Trophoblast cell (in vitro differentiated cells and primary cell): ENCODE results near the gene COBL.

Source experiments
- DNase-seq, 2 donors: peaks; one replicate each; pipeline ENCODE4 v3.0.0-alpha.2; 2016
- H2AFZ ChIP-seq: 2 replicates; pipeline ENCODE4 v1.6.1; 2013; ENCODE audit warnings: low read length, moderate library complexity, mild to moderate bottlenecking; ENCODE audit not compliant: insufficient read depth, poor library complexity
- H2AK5ac ChIP-seq: 2 replicates; pipeline ENCODE4 v1.6.1; 2013; ENCODE audit warnings: mild to moderate bottlenecking, low read length
- H2BK120ac ChIP-seq: 2 replicates; pipeline ENCODE4 v1.6.1; 2013; ENCODE audit warnings: low read length, mild to moderate bottlenecking, moderate library complexity; ENCODE audit not compliant: insufficient read depth, poor library complexity
- H2BK12ac ChIP-seq: 2 replicates; pipeline ENCODE4 v1.6.1; 2013; ENCODE audit warnings: mild to moderate bottlenecking, low read length, moderate library complexity
- H2BK5ac ChIP-seq: 2 replicates; pipeline ENCODE4 v1.6.1; 2013; ENCODE audit warnings: low read length, low read depth, moderate library complexity, mild to moderate bottlenecking; ENCODE audit not compliant: poor library complexity
- H3K14ac ChIP-seq: 2 replicates; pipeline ENCODE4 v1.6.1; 2013; ENCODE audit warnings: mild to moderate bottlenecking, low read length
- H3K18ac ChIP-seq: 2 replicates; pipeline ENCODE4 v1.6.1; 2013; ENCODE audit warnings: mild to moderate bottlenecking, low read length
- H3K23ac ChIP-seq: 2 replicates; pipeline ENCODE4 v1.6.1; 2013; ENCODE audit warnings: low read length
- H3K27ac ChIP-seq: 2 replicates; pipeline ENCODE4 v1.5.1; 2013; ENCODE audit warnings: low read depth, mild to moderate bottlenecking, inconsistent platforms, low read length, moderate library complexity
- H3K27me3 ChIP-seq: 2 replicates; pipeline ENCODE4 v1.6.1; 2013; ENCODE audit warnings: inconsistent platforms, mild to moderate bottlenecking, low read length, moderate library complexity; ENCODE audit not compliant: insufficient read depth
- H3K36me3 ChIP-seq, 2 experiments: 1 replicate in 1 of 2; 2 replicates in 1 of 2; pipeline ENCODE4 v1.6.1; 2013; ENCODE audit warnings: low read length in 2 of 2, mild to moderate bottlenecking in 2 of 2, moderate library complexity in 1 of 2; ENCODE audit not compliant: insufficient read depth in 2 of 2, control insufficient read depth in 1 of 2
- H3K4ac ChIP-seq: 2 replicates; pipeline ENCODE4 v1.6.1; 2013; ENCODE audit warnings: low read depth, mild to moderate bottlenecking, low read length, moderate library complexity
- H3K4me1 ChIP-seq, 2 experiments: 1 replicate in 1 of 2; 2 replicates in 1 of 2; pipeline ENCODE4 v1.6.1; 2013; ENCODE audit warnings: low read length in 2 of 2, mild to moderate bottlenecking in 2 of 2, moderate library complexity in 1 of 2; ENCODE audit not compliant: insufficient read depth in 2 of 2, control insufficient read depth in 1 of 2
- H3K4me2 ChIP-seq: 2 replicates; pipeline ENCODE4 v1.6.1; 2013; ENCODE audit warnings: inconsistent platforms, mild to moderate bottlenecking, low read length, moderate library complexity
- H3K4me3 ChIP-seq: 2 replicates; pipeline ENCODE4 v1.5.1; 2013; ENCODE audit warnings: mild to moderate bottlenecking, low read depth, low read length, inconsistent platforms
- H3K79me1 ChIP-seq: one replicate; pipeline ENCODE4 v1.6.1; 2013; ENCODE audit warnings: low read length
- H3K79me2 ChIP-seq: 2 replicates; pipeline ENCODE4 v1.6.1; 2013; ENCODE audit warnings: low read length, mild to moderate bottlenecking; ENCODE audit not compliant: control insufficient read depth, insufficient read depth, poor library complexity
- H3K9ac ChIP-seq: 2 replicates; pipeline ENCODE4 v1.6.1; 2013; ENCODE audit warnings: mild to moderate bottlenecking, low read length
- H3K9me3 ChIP-seq: 2 replicates; pipeline ENCODE4 v1.6.1; 2013; ENCODE audit warnings: low read depth, mild to moderate bottlenecking, control low read depth, inconsistent platforms, low read length; ENCODE audit not compliant: insufficient read depth
- H4K12ac ChIP-seq: 2 replicates; pipeline ENCODE4 v1.6.1; 2013; ENCODE audit warnings: low read depth, mild to moderate bottlenecking, low read length, moderate library complexity
- H4K8ac ChIP-seq: 2 replicates; pipeline ENCODE4 v1.6.1; 2013; ENCODE audit warnings: low read depth, mild to moderate bottlenecking, low read length, moderate library complexity
- H4K91ac ChIP-seq: one replicate; pipeline ENCODE4 v1.6.1; 2013; ENCODE audit warnings: low read depth, mild to moderate bottlenecking, low read length, moderate library complexity
- WGBS: extraction: QIAGEN DNeasy Blood & Tissue Kit; methylation state at CpG from one replicate; pipeline ENCODE4 v1.1.7; 2013; ENCODE audit warnings: missing lambda C conversion rate; ENCODE audit not compliant: insufficient read length, insufficient coverage; ENCODE audit errors: extremely low coverage; 5-methylcytosine and 5-hydroxymethylcytosine counted together

Gene COBL

GRCh38 chr7:51229620-51230323, 86.8 kb downstream of the COBL start:
- no peaks in the 10 kb centered on the region for H3K79me1 ChIP-seq
- no peak overlapping the region for H4K8ac ChIP-seq
- peaks cover 21% of the 10 kb centered on the region in 2 experiments for H3K4me1 ChIP-seq
- no peak overlapping the region for H2BK120ac ChIP-seq
- no peak overlapping the region for H2BK12ac ChIP-seq
- H3K9ac ChIP-seq = no peak overlapping the region
- no peak overlapping the region for H3K23ac ChIP-seq
- H3K4me3 ChIP-seq = no peak overlapping the region
- no peaks in the 10 kb centered on the region for H3K36me3 ChIP-seq
- H3K9me3 ChIP-seq = no peaks in the 10 kb centered on the region
- H3K18ac ChIP-seq = no peak overlapping the region
- H3K14ac ChIP-seq = no peak overlapping the region
- no peaks in the 10 kb centered on the region for H3K27me3 ChIP-seq
- H2AK5ac ChIP-seq = no peak overlapping the region
- no peak overlapping the region for H4K12ac ChIP-seq
- no peaks in the 10 kb centered on the region for H3K79me2 ChIP-seq
- WGBS = no CpG with 5 or more reads among the region's 11 CpGs
- H3K4me2 ChIP-seq = no peak overlapping the region
- H2AFZ ChIP-seq = no peak overlapping the region
- no peak overlapping the region for H3K4ac ChIP-seq
- no peak overlapping the region for H2BK5ac ChIP-seq
- no peak overlapping the region for H4K91ac ChIP-seq
- no peak for DNase-seq
- H3K27ac ChIP-seq = no peak overlapping the region

- H2BK12ac ChIP-seq = no peak overlapping the region
- no peaks in the 10 kb centered on the region for H3K79me2 ChIP-seq
- H4K91ac ChIP-seq = no peak overlapping the region
- no peak overlapping the region for H2AK5ac ChIP-seq
- H3K79me1 ChIP-seq = no peaks in the 10 kb centered on the region
- no peak overlapping the region for H2BK5ac ChIP-seq
- no peaks in the 10 kb centered on the region for H3K27me3 ChIP-seq
- H2AFZ ChIP-seq = no peak overlapping the region
- no CpG with 5 or more reads among the region's 18 CpGs for WGBS
- H3K14ac ChIP-seq = no peak overlapping the region
- no peak overlapping the region for H2BK120ac ChIP-seq
- no peak overlapping the region for H3K4me2 ChIP-seq
- no peaks in the 10 kb centered on the region for H3K36me3 ChIP-seq
- H3K27ac ChIP-seq = no peak overlapping the region
- H4K12ac ChIP-seq = no peak overlapping the region
- H3K4me1 ChIP-seq = peaks cover 20% of the 10 kb centered on the region in 2 experiments
- H3K9ac ChIP-seq = no peak overlapping the region
- H3K9me3 ChIP-seq = no peaks in the 10 kb centered on the region
- no peak overlapping the region for H3K18ac ChIP-seq
- no peak for DNase-seq
- no peak overlapping the region for H3K4me3 ChIP-seq
- H3K23ac ChIP-seq = no peak overlapping the region
- H4K8ac ChIP-seq = no peak overlapping the region
- no peak overlapping the region for H3K4ac ChIP-seq
These were observed 87.5 kb downstream of the COBL start for GRCh38 chr7:51229106-51229537.

DNA sequence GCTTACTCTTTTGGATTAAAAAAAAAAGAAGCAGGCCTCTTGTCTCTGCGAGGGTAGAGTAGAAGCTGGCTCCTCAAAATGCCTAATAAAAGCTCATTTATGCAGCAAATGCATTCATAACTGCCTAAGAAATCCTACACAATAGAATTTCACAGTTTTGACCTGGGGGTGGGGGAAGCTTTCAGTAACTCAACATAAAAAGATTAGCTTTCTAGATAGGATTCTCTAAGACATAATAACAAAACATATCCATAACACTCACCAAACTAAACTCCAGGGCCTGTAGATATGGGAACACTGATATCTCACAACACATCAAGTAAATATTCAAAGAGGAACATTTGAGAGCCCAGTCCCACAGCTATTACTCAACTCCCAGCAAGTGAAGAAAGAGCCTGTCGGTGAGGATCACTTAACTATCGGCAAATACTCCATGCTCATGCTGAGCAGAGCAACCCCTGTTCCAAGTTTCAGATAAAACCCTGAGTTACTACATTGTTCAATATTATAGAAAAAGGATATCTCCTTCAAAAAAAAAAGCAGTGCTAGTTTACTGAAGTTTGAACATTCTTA, 88.1 kb downstream of the COBL start:
- whole genome bisulfite sequencing = no CpG with 5 or more reads among the region's 3 CpGs
- peak; percentile 58 to 79 for DNase-seq

GRCh38 chr7:51227861-51228260, 88.7 kb downstream of the COBL start:
- no peak overlapping the region for H2AFZ ChIP-seq
- no peak overlapping the region for H3K4ac ChIP-seq
- H3K36me3 ChIP-seq = no peaks in the 10 kb centered on the region
- no peaks in the 10 kb centered on the region for H3K79me2 ChIP-seq
- no peaks in the 10 kb centered on the region for H3K9me3 ChIP-seq
- H3K27me3 ChIP-seq = no peaks in the 10 kb centered on the region
- no peak overlapping the region for H3K27ac ChIP-seq
- no peak overlapping the region for H4K12ac ChIP-seq
- no peak overlapping the region for H3K9ac ChIP-seq
- H3K4me1 ChIP-seq = peaks cover 19% of the 10 kb centered on the region in 2 experiments
- H3K23ac ChIP-seq = no peak overlapping the region
- WGBS = no CpG with 5 or more reads among the region's 6 CpGs
- no peaks in the 10 kb centered on the region for H3K79me1 ChIP-seq
- H4K8ac ChIP-seq = no peak overlapping the region
- H2BK120ac ChIP-seq = no peak overlapping the region
- no peak overlapping the region for H2BK12ac ChIP-seq
- no peak overlapping the region for H4K91ac ChIP-seq
- no peak overlapping the region for H2AK5ac ChIP-seq
- no peak overlapping the region for H2BK5ac ChIP-seq
- no peak for DNase-seq
- H3K4me3 ChIP-seq = no peak overlapping the region
- no peak overlapping the region for H3K14ac ChIP-seq
- H3K18ac ChIP-seq = no peak overlapping the region
- H3K4me2 ChIP-seq = no peak overlapping the region

More for the DNA sequence above, 88.1 kb downstream of the COBL start:
- Histone ChIP-seq H3K4me3 (no peak overlapping the region), H3K18ac (no peak overlapping the region), H3K79me2 (no peaks in the 10 kb centered on the region), H2BK12ac (no peak overlapping the region), H2BK120ac (no peak overlapping the region), H3K23ac (no peak overlapping the region), H4K8ac (no peak overlapping the region), H4K91ac (no peak overlapping the region), H4K12ac (no peak overlapping the region), H2AFZ (no peak overlapping the region), H3K36me3 (no peaks in the 10 kb centered on the region), H3K79me1 (no peaks in the 10 kb centered on the region), H3K9ac (no peak overlapping the region), H3K27ac (no peak overlapping the region), H2AK5ac (no peak overlapping the region), H3K4me2 (no peak overlapping the region), H2BK5ac (no peak overlapping the region), H3K9me3 (no peaks in the 10 kb centered on the region), H3K27me3 (no peaks in the 10 kb centered on the region), H3K14ac (no peak overlapping the region), H3K4ac (no peak overlapping the region), H3K4me1 (peaks cover 19% of the 10 kb centered on the region in 2 experiments)
